HCT116 (cell line): ENCODE results near the gene DOCK11. TPM values are rescaled to one million over a fixed set of nuclear protein-coding genes. Genes with fewer than 3 reads are reported as not detected.

Experiments used
- ATAC-seq: fragments of 200-7000 bp; cut with Tn5 transposase; 2 replicates; pipeline ENCODE4 v1.9.1; 2020; ENCODE audit warnings: mild to moderate bottlenecking, moderate library complexity
- BruUV-seq: library from RNA; stranded (reverse); fragments of 400-500 nt; replicated peaks from 2 replicates; lab custom pipeline; 2021; lab: Mats Ljungman, UMichigan
- CTCF ChIA-PET: fragments of 300-600 bp; sonication (Branson Sonifier 250); formaldehyde crosslinking; loops from one replicate; lab custom pipeline; 2021; ENCODE audit warnings: antibody characterized with exemption; lab: Charles Lee
- POLR2A ChIA-PET: fragments of 300-600, 350-600 bp; sonication (Branson Sonifier 250); formaldehyde crosslinking; loops from one replicate; lab custom pipeline; 2021; ENCODE audit warnings: antibody characterized with exemption; lab: Charles Lee
- RAD21 ChIA-PET, 2 experiments: fragments of 300-600 bp; sonication (Branson Sonifier 250); formaldehyde crosslinking; loops; one replicate each; lab custom pipeline; 2023; ENCODE audit warnings: low total read pairs in 2 of 2; ENCODE audit not compliant: uncharacterized antibody in 2 of 2, unreplicated experiment in 2 of 2, low non-redundant PET in 1 of 2; lab: Charles Lee
- DNase-seq: peaks from one replicate; pipeline ENCODE4 v3.0.0-alpha.2; 2010; ENCODE audit warnings: low read depth, low spot score
- H2AFZ ChIP-seq: fragments of 200-600 bp; shearing (Covaris generic), sonication (generic); 2 replicates; pipeline ENCODE4 v1.6.1; 2017; ENCODE audit warnings: low read depth, mixed run types, mixed read lengths, antibody characterized with exemption, low read length; ENCODE audit not compliant: poor library complexity, severe bottlenecking
- H3K27ac ChIP-seq: 2 replicates; pipeline ENCODE4 v1.5.1; 2012; ENCODE audit warnings: low read depth, low read length
- H3K27me3 ChIP-seq: fragments of 200-600 bp; sonication (generic); 2 replicates; pipeline ENCODE4 v1.6.1; 2016; ENCODE audit warnings: mixed run types, low read length, mixed read lengths; ENCODE audit not compliant: insufficient read depth
- H3K36me3 ChIP-seq, 2 experiments: fragments of 200-500 bp in 1 of 2; fragments of 200-600 bp in 1 of 2; sonication (Bioruptor generic) in 1 of 2; sonication (generic) in 1 of 2; 2 replicates each; pipeline versions ENCODE4 v1.5.1 to v1.6.1; 2014 to 2016; ENCODE audit warnings: low read length in 2 of 2, inconsistent platforms in 1 of 2, mixed read lengths in 1 of 2, mixed run types in 1 of 2; ENCODE audit not compliant: insufficient read depth in 2 of 2, control insufficient read depth in 1 of 2
- H3K4me1 ChIP-seq, 2 experiments: fragments of 200-600 bp in 1 of 2; sonication (generic) in 1 of 2; 2 replicates each; pipeline versions ENCODE4 v1.5.1 to v1.6.1; 2012 to 2017; ENCODE audit warnings: low read length in 2 of 2, inconsistent platforms in 1 of 2, mild to moderate bottlenecking in 1 of 2, mixed read lengths in 1 of 2, mixed run types in 1 of 2, moderate library complexity in 1 of 2; ENCODE audit not compliant: insufficient read depth in 2 of 2, control insufficient read depth in 1 of 2
- H3K4me2 ChIP-seq: fragments of 200-600 bp; sonication (generic); 2 replicates; pipeline ENCODE4 v1.6.1; 2017; ENCODE audit warnings: mixed run types, low read length, mixed read lengths
- H3K4me3 ChIP-seq, 2 experiments: fragments of 200-600 bp in 1 of 2; sonication (generic) in 1 of 2; replicated peaks in 1 of 2; 2 replicates each; pipeline ENCODE4 v1.5.1; 2011 to 2016; ENCODE audit warnings: low read length in 2 of 2, control low read depth in 1 of 2, low read depth in 1 of 2, mild to moderate bottlenecking in 1 of 2, mixed read lengths in 1 of 2, mixed run types in 1 of 2
- H3K79me2 ChIP-seq: fragments of 200-600 bp; sonication (generic); 2 replicates; pipeline ENCODE4 v1.6.1; 2017; ENCODE audit warnings: mild to moderate bottlenecking, mixed run types, low read length, moderate library complexity, mixed read lengths; ENCODE audit not compliant: insufficient read depth
- H3K9ac ChIP-seq: fragments of 200-600 bp; sonication (generic); 2 replicates; pipeline ENCODE4 v1.6.1; 2016; ENCODE audit warnings: low read length, mixed read lengths
- H3K9me2 ChIP-seq: fragments of 200-600 bp; sonication (generic), shearing (Covaris generic); 2 replicates; pipeline ENCODE4 v1.6.1; 2017; ENCODE audit warnings: mixed run types, mild to moderate bottlenecking, moderate library complexity; ENCODE audit not compliant: insufficient read depth
- H3K9me3 ChIP-seq, 2 experiments: fragments of 200-500 bp in 1 of 2; fragments of 200-600 bp in 1 of 2; sonication (Bioruptor generic) in 1 of 2; sonication (generic) in 1 of 2; 2 replicates each; pipeline ENCODE4 v1.6.1; 2014 to 2017; ENCODE audit warnings: low read length in 2 of 2, mixed read lengths in 2 of 2, inconsistent platforms in 1 of 2, low read depth in 1 of 2, mild to moderate bottlenecking in 1 of 2, mixed run types in 1 of 2, moderate library complexity in 1 of 2; ENCODE audit not compliant: control insufficient read depth in 1 of 2, insufficient read depth in 1 of 2
- H4K20me1 ChIP-seq: fragments of 200-600 bp; sonication (generic), shearing (Covaris generic); 2 replicates; pipeline ENCODE4 v1.6.1; 2017; ENCODE audit warnings: mixed run types, mild to moderate bottlenecking, moderate library complexity; ENCODE audit not compliant: insufficient read depth
- CBX3 ChIP-seq: IDR thresholded peaks from 2 replicates; pipeline ENCODE4 v1.6.1; 2012; ENCODE audit warnings: low read depth
- CEBPB ChIP-seq: IDR thresholded peaks from 2 replicates; pipeline ENCODE4 v1.6.1; 2012; ENCODE audit warnings: low read depth
- ELF1 ChIP-seq: IDR thresholded peaks from 2 replicates; pipeline ENCODE4 v1.6.1; 2012; ENCODE audit warnings: low read depth, borderline replicate concordance
- EZH2 ChIP-seq: fragments of 200-600 bp; sonication (generic); IDR thresholded peaks from 2 replicates; pipeline ENCODE4 v1.6.1; 2017; ENCODE audit warnings: antibody characterized with exemption, mixed run types
- EZH2phosphoT487 ChIP-seq: fragments of 200-600 bp; IDR thresholded peaks from 2 replicates; pipeline ENCODE4 v1.6.1; 2018; ENCODE audit warnings: antibody characterized with exemption, borderline replicate concordance
- POLR2AphosphoS5 ChIP-seq: IDR thresholded peaks from 2 replicates; pipeline ENCODE4 v1.6.1; 2011; ENCODE audit warnings: mild to moderate bottlenecking, low read depth, low read length, moderate library complexity
- RAD21 ChIP-seq: IDR thresholded peaks from 2 replicates; pipeline ENCODE4 v1.6.1; 2012; ENCODE audit warnings: low read depth, mild to moderate bottlenecking
- SP1 ChIP-seq: IDR thresholded peaks from 2 replicates; pipeline ENCODE4 v1.6.1; 2012; ENCODE audit warnings: low read depth
- SRF ChIP-seq: IDR thresholded peaks from 2 replicates; pipeline ENCODE4 v1.6.1; 2012; ENCODE audit warnings: low read depth
- TCF7L2 ChIP-seq: IDR thresholded peaks from 2 replicates; pipeline ENCODE4 v1.7.0; 2011; ENCODE audit warnings: borderline replicate concordance, inconsistent platforms; ENCODE audit not compliant: insufficient read depth, insufficient read length; ENCODE audit errors: extremely low read depth
- YY1 ChIP-seq: IDR thresholded peaks from 2 replicates; pipeline ENCODE4 v1.6.1; 2011; ENCODE audit warnings: low read length, low read depth, moderate library complexity, mild to moderate bottlenecking; ENCODE audit not compliant: insufficient replicate concordance; ENCODE audit errors: extremely low read depth
- ZNF274 ChIP-seq: fragments of 200-500 bp; sonication (Bioruptor generic); IDR thresholded peaks from 2 replicates; pipeline ENCODE4 v1.6.1; 2014; ENCODE audit warnings: mild to moderate bottlenecking, low read depth, low read length, inconsistent platforms
- intact Hi-C: fragments of 100-400 bp; cut with micrococcal nuclease; formaldehyde crosslinking; loops from 2 replicates; pipeline ENCODE4 v1.10.0; 2022
- total RNA-seq: library from RNA; stranded (reverse); gene quantifications from one replicate; pipeline ENCODE4 v1.2.1, GENCODE V29; 2021; ENCODE audit not compliant: unreplicated experiment
- TF ChIP-seq, protein P1 (sequence below), 3 experiments: fragments of 200-600 bp in 1 of 3; sonication (generic) in 1 of 3; IDR thresholded peaks in 2 of 3; conservative IDR thresholded peaks in 1 of 3; 2 replicates each; pipeline ENCODE4 v1.5.1; 2012 to 2017; ENCODE audit warnings: low read depth in 2 of 3, low read length in 2 of 3, antibody characterized with exemption in 1 of 3, borderline replicate concordance in 1 of 3, control low read depth in 1 of 3, mild to moderate bottlenecking in 1 of 3, mixed read lengths in 1 of 3, mixed run types in 1 of 3, moderate library complexity in 1 of 3; ENCODE audit not compliant: insufficient read depth in 1 of 3
- TF ChIP-seq, protein P2 (sequence below): IDR thresholded peaks from 2 replicates; pipeline ENCODE4 v1.6.1; 2012
- TF ChIP-seq, protein P3 (sequence below): IDR thresholded peaks from 2 replicates; pipeline ENCODE4 v1.6.1; 2012

Gene DOCK11
- total RNA-seq, 1 experiment from 2014 or later, result 0.59 TPM

- ATAC-seq, result no peak
- no TSS peak for BruUV-seq
- POLR2A ChIA-PET, result no interaction called here
- Histone ChIP-seq H3K36me3 (no peaks in the 10 kb centered on the region), H3K27me3 (no peaks in the 10 kb centered on the region; the same call in 1 of the 2 replicates), H3K79me2 (no peaks in the 10 kb centered on the region), H3K9ac (no peak overlapping the region), H3K27ac (no peak overlapping the region), H3K9me2 (no peaks in the 10 kb centered on the region), H2AFZ (no peak overlapping the region), H3K4me3 (peak overlapping the region in 1 of 2 experiments; percentile 59; a peak in 1 of 4 replicates), H4K20me1 (no peaks in the 10 kb centered on the region), H3K9me3 (no peaks in the 10 kb centered on the region), H3K4me1 (peaks cover 3 to 9% of the 10 kb centered on the region in 2 experiments; a peak in 1 of 4 replicates), H3K4me2 (peak overlapping the region; percentile 80)
- CTCF ChIA-PET, result no interaction called here
- intact Hi-C loops, result no loop called here
- DNase-seq, result no peak
- RAD21 ChIA-PET, result no interaction called here
- TF ChIP-seq POLR2AphosphoS5 (no peak), EZH2 (no peak), TCF7L2 (peak; percentile 56)
Measured at GRCh38 chrX:118497180-118497818, 1.7 kb downstream of the DOCK11 start.

GRCh38 chrX:118498351-118498750, 2.7 kb downstream of the DOCK11 start:
- H3K27ac ChIP-seq, result no peak overlapping the region
- ChIA-PET RAD21 (no interaction called here), POLR2A (no interaction called here), CTCF (no interaction called here)
- H3K9me2 ChIP-seq, result no peaks in the 10 kb centered on the region
- no peaks in the 10 kb centered on the region for H4K20me1 ChIP-seq
- intact Hi-C loops, result no loop called here
- H3K79me2 ChIP-seq, result no peaks in the 10 kb centered on the region
- H3K9ac ChIP-seq, result no peak overlapping the region
- DNase-seq (no peak), ATAC-seq (no peak)
- no peaks in the 10 kb centered on the region for H3K9me3 ChIP-seq
- BruUV-seq, result no TSS peak
- H3K4me2 ChIP-seq, result no peak overlapping the region
- no peaks in the 10 kb centered on the region; the same call in 1 of the 2 replicates for H3K27me3 ChIP-seq
- H3K36me3 ChIP-seq, result no peaks in the 10 kb centered on the region
- no peak overlapping the region for H2AFZ ChIP-seq
- peaks cover 3 to 9% of the 10 kb centered on the region in 2 experiments; a peak in 1 of 4 replicates for H3K4me1 ChIP-seq
- H3K4me3 ChIP-seq, result no peak overlapping the region
- TF ChIP-seq EZH2phosphoT487 (no peak), EZH2 (no peak), ZNF274 (no peak), CEBPB (no peak), CBX3 (no peak), ELF1 (no peak), YY1 (no peak), RAD21 (no peak), SP1 (no peak), SRF (no peak)
- TF ChIP-seq, protein P1, sequence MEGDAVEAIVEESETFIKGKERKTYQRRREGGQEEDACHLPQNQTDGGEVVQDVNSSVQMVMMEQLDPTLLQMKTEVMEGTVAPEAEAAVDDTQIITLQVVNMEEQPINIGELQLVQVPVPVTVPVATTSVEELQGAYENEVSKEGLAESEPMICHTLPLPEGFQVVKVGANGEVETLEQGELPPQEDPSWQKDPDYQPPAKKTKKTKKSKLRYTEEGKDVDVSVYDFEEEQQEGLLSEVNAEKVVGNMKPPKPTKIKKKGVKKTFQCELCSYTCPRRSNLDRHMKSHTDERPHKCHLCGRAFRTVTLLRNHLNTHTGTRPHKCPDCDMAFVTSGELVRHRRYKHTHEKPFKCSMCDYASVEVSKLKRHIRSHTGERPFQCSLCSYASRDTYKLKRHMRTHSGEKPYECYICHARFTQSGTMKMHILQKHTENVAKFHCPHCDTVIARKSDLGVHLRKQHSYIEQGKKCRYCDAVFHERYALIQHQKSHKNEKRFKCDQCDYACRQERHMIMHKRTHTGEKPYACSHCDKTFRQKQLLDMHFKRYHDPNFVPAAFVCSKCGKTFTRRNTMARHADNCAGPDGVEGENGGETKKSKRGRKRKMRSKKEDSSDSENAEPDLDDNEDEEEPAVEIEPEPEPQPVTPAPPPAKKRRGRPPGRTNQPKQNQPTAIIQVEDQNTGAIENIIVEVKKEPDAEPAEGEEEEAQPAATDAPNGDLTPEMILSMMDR (IDR thresholded peaks at IDR 0.05 in 2 of 3, conservative IDR thresholded peaks at IDR 0.05 in 1 of 3; ENCODE audit: borderline replicate concordance in 1 of 3, insufficient read depth in 1 of 3, low read depth in 2 of 3, low read length in 2 of 3), result no peak
- TF ChIP-seq, protein P2, sequence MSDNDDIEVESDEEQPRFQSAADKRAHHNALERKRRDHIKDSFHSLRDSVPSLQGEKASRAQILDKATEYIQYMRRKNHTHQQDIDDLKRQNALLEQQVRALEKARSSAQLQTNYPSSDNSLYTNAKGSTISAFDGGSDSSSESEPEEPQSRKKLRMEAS, result no peak
- TF ChIP-seq, protein P3, sequence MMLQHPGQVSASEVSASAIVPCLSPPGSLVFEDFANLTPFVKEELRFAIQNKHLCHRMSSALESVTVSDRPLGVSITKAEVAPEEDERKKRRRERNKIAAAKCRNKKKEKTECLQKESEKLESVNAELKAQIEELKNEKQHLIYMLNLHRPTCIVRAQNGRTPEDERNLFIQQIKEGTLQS, result no peak
